ENCODE data around the gene TRIM56.

GRCh38 chr7:101088069-101088425, 2.8 kb downstream of the TRIM56 start:
- TF ChIP-seq CTCF (CRISPR knock-in tag; IDR thresholded peaks at IDR 0.05) (no peak), FOXJ3 (CRISPR knock-in tag; IDR thresholded peaks at IDR 0.05; ENCODE audit: borderline replicate concordance) (no peak), ARNT (IDR thresholded peaks at IDR 0.05) (no peak), AHR (CRISPR knock-in tag; IDR thresholded peaks at IDR 0.05) (no peak), PITX1 (CRISPR knock-in tag; IDR thresholded peaks at IDR 0.05) (no peak), ZNF160 (CRISPR knock-in tag; IDR thresholded peaks at IDR 0.05) (no peak)
